ENCODE measurements around the gene HTN1.
"Not testable (repeated sequence)": the region's sequence is repeated elsewhere in the genome, so short reads cannot be mapped to it uniquely, and the experiment has no call there.

Gene HTN1

DNA sequence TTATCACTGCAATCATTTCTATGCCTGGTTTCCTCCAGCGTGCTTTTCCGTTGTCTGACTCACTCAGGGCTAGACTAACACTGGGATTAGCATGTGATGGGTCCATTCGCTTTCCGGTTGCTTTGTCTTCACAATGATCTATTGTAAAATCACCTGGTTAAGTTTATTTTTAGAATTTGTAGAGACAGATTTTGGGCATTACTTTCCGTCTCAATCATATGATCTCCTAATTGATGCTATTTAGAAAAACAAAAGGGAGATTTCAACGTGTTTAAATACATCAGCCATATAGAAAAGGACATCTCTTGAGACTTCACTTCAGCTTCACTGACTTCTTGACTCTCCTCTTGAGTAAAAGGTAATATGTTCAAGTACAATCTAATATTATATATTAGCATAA is at the start of gene HTN1:
HTN1 (plus strand) TSS at position 301 of the 400 bp plus-strand sequence. CDS start 2,639 bp downstream, outside the sequence.
- not testable (repeated sequence) for DNase-seq (ENCODE audit: low spot score)

DNA sequence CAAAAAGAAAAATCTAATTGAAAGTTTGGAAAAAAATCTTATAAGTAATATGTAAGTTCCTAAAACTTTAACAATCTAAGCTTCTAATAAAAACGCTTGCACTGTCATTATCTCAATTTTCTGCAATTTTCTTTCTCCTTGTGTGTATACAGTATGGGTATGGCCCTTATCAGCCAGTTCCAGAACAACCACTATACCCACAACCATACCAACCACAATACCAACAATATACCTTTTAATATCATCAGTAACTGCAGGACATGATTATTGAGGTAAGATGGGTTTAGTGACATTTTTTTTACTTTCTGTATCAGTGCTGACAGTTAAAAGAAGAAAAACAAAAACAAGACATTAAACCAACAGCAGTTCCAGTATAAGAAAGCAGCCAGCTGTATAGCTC is 49.5 kb upstream of the HTN1 start:
- DNase-seq (ENCODE audit: low spot score) = no peak

DNA sequence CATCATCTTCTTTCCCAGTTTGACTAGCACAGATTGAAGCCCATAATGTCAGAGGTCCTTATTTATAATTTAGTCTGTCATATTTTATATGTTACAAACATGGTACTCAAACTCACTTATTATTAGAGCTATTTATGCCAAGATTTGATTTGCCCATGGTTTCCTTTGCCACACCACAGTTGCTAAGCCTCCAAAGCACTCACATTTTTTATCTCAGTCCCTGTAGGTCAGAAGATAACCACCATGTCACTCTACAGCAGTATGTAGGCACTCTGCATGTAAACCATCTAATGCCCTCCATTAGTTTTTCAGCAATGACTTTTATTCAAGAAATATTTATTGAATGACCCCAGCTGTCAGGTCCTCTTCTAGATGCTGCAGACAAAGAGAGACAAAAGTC is 47.7 kb upstream of the HTN1 start:
- no peak for DNase-seq (ENCODE audit: low spot score)

DNA sequence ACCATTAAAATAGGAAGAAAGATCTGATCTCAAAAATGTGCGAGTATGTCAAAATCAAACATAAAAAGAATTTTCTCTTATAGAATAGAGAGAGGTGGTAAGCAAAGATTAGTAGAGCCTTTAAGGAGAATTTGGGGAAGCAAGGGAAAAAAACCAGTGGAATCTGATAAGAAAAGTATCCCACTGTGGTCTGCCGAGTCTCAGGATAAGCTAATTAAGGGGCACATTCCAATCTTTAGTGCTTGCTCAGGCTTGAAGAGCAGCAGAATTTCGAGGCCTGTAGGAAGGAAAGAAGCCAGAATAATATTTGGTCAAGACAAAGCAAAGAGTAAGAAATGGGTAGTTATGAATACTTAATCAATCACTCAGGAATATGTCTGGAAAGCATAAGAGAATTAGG is 41.5 kb upstream of the HTN1 start:
- no peak for DNase-seq (ENCODE audit: low spot score)

DNA sequence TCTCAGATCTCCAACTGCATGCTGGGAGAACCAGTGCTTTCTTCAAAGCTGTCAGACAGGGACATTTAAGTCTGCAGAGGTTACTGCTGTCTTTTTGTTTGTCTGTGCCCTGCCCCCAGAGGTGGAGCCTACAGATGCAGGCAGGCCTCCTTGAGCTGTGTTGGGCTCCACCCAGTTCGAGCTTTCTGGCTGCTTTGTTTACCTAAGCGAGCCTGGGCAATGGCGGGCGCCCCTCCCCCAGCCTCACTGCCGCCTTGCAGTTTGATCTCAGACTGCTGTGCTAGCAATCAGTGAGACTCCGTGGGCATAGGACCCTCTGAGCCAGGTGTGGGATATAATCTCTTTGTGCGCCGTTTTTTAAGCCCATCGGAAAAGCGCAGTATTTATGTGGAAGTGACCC is 31.2 kb upstream of the HTN1 start:
- DNase-seq (ENCODE audit: low spot score) = not testable (repeated sequence)

DNA sequence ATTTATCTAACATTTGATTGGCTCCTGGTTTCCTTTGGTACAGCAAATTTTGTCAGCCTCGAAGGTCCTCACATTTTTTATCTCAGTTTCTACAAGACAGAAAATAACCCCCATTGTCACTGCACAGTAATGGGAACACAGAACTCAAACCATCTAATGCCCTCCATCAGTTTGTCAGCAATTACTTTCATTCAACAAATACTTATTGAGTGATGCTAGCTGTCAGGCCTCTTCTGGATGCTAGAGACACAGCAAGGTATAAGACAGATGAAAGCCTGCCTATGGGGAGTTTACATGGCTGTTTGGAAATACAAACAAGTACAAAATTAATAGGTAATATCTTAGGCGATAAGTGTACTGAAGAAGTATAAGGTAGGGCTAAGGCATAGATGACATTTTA is 27.0 kb upstream of the HTN1 start:
- no peak for DNase-seq (ENCODE audit: low spot score)

DNA sequence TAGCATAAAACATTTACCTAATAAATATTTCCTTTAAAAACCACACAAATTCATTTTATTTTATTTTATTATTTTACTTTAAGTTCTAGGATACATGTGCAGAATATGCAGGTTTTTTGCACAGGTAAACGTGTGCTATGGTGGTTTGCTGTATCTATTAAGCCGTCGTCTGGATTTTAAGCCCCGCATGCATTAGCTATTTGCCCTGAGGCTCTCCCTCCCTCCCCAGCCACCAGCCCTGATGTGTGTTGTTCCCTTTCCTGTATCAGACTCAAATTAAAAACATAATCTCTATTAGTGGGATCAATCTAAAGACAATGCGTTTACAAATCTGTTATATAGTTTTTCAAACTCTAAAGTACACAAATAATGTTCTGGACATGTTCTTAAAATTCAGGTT is 23.2 kb upstream of the HTN1 start:
- no peak for DNase-seq (ENCODE audit: low spot score)

DNA sequence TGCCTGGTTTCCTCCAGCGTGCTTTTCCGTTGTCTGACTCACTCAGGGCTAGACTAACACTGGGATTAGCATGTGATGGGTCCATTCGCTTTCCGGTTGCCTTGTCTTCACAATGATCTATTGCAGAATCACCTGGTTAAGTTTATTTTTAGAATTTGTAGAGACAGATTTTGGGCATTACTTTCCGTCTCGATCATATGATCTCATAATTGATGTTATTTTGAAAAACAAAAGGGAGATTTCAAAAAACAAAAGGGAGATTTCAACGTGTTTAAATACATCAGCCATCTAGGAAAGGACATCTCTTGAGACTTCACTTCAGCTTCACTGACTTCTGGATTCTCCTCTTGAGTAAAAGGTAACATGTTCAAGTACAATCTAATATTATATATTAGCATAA is 22.1 kb upstream of the HTN1 start, which contains the start of gene HTN3:
HTN3 (plus strand) TSS at position 301 of the 400 bp plus-strand sequence. CDS start 2,282 bp downstream, outside the sequence.
- DNase-seq (ENCODE audit: low spot score) = not testable (repeated sequence)

DNA sequence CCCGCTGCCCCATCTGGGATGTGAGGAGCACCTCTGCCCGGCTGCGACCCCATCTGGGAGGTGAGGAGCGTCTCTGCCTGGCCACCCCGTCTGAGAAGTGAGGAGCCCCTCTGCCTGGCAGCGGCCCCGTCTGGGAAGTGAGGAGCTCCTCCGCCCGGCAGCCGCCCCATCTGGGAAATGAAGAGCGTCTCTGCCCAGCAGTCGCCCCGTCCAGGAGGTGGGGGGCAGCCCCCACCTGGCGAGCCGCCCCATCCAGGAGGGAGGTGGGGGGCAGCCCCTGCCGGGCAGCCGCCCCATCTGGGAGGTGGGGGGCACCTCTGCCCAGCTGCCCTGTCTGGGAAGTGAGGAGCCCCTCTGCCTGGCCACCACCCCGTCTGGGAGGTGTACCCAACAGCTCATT is 12.7 kb upstream of the HTN1 start:
- DNase-seq (ENCODE audit: low spot score) = not testable (repeated sequence)

DNA sequence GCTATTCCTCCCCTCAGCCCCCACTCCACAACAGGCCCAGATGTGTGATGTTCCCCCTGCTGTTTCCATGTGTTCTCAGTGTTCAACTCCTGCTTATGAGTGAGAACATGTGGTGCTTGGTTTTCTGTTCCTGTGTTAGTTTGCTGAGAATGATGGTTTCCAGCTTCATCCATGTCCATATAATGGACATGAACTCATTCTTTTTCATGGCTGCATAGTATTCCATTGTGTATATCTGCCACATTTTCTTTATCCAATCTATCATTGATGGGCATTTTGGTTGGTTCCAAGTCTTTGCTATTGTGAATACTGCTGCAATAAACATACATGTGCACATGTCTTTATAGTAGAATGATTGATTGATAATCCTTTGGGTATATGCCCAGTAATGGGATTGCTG is 10.3 kb upstream of the HTN1 start:
- DNase-seq (ENCODE audit: low spot score) = not testable (repeated sequence)

DNA sequence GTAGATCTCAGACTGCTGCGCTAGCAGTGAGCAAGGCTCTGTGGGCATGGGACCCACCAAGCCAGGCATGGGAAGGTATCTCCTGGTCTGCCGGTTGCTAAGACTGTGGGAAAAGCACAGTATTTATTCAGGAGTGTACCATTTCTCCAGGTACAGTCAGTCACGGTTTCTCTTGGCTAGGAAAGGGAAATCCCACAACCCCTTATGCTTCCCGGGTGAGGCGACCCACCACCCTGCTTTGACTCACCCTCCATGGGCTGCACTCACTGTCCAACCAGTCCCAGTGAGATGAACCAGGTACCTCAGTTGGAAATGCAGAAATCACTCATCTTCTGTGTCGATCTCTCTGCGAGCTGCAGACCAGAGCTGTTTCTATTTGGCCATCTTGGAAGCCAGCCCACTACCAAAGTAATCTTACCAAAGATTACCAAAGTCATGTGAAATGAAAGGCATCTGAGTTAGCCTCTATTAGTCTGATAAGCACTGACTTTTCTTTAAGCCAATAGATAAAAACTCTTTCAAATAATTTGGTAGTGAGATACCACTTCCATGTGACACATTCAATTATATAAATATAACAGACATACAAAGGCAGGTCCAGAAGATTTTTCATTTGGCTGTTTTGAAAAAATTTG is 8.5 kb upstream of the HTN1 start:
- DNase-seq (ENCODE audit: low spot score) = no peak

DNA sequence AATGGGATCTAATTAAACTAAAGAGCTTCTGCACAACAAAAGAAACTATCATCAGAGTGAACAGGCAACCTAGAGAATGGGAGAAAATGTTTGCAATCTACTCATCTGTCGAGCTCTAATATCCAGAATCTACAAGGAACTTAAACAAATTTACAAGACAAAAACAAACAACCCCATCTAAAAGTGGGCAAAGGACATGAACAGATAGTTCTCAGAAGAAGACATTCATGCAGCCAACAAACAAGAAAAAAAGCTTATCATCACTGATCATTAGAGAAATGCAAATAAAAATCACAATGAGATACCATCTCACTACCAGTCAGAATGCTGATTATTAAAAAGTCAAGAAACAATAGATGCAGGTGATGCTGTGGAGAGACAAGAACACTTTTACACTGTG is 6.3 kb downstream of the HTN1 start:
- DNase-seq (ENCODE audit: low spot score) = not testable (repeated sequence)

DNA sequence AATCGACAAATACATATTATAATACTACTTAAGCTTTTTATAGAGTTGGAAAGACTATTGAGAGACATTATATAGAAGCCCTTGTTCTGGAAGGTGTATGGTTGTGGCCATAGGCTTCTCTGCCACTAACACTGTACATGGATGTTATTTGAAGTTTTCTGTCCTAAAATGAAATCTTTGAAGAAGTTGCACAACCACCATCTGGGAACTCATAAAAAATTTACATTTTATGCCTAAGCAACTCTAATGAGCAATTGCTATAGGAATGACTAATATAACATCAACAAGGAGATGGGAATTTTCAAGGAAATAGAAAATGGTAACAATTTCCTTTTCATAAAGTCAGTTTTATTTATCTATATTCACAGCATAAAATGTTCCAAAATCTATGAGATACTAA is 7.4 kb downstream of the HTN1 start:
- no peak for DNase-seq (ENCODE audit: low spot score)

DNA sequence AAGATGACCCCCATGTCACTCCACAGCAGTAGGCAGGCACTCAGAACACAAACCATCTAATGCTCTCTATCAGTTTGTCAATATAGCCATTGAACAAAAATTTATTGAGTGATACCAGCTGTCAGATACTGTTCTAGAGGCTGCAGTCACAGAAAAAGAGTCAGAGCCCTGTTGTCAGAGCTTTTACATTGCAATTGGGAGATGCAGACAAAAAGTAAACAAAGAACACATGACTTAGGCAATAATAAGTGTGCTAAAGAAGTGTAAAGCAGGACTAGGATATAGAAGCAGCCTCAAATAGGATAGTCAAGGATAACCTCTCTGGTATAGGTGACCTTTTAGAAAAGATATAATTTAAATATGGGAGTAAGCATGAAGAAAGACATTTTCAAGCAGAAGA is 8.9 kb downstream of the HTN1 start:
- no peak for DNase-seq (ENCODE audit: low spot score)

DNA sequence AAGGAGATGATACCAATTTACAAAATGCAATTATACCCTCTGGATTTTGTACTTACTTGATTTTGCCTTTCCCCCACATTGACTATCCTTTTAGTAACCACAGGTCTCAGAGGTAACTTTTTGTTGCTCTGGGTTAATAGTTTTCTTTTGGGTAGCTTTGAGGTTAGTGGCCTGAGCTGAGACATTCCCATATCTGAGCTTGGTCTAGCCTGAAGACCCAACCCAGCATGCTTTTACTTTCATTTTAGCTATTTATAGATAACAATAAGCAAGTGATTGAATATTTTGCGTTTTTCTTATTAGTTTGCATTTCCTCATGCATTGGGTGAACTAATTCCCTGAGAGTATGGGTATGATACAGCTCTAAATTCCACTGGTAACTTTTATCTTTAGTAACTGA is 11.8 kb downstream of the HTN1 start:
- DNase-seq (ENCODE audit: low spot score) = no peak

DNA sequence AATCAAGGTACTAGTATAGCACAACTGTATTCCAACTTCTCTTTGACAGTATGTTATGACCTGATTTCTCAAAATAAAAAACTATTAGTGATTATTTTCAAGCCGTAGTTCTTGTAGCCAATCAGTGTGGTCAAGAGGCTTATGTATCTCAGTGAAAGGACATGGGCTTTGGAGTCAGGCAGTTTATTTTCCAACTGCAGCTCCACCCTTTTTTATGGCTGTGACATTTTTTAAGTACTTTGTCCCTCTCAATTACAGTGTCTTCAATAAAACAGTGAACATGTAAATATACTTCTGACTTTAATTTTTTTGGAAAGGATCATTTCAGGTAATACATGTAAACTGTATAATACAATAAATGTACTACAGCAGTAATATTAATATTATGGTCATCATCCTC is 30.0 kb downstream of the HTN1 start:
- no peak for DNase-seq (ENCODE audit: low spot score)

DNA sequence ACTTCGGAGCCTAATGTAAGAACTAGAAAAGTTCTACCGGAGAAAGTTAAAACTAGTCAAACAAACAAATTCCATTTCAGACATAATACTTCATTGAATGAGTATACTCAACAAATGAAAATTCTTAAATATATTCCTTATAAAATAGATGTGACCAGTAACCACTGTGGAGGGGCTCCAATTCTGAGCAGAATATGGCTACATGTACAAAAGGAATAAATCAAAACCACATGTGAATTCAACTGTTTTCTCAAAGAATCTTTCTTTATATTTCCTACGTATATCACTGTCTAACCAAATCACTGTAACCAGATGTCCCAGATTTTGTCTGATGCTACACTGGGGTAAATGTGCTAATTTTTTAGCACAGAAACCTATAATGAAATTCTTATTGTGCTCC is 49.0 kb downstream of the HTN1 start:
- DNase-seq (ENCODE audit: low spot score) = no peak
